Astrocyte (in vitro differentiated cells and primary cell): ENCODE results near the gene RBBP8.

ENCODE experiments used
- CTCF ChIP-seq: IDR thresholded peaks from 2 replicates; pipeline ENCODE4 v1.5.1; 2011; ENCODE audit warnings: low read depth, mild to moderate bottlenecking, inconsistent platforms, low read length, moderate library complexity; ENCODE audit not compliant: insufficient read depth
- EZH2 ChIP-seq: IDR thresholded peaks from 2 replicates; pipeline ENCODE4 v1.6.1; 2012; ENCODE audit warnings: mild to moderate bottlenecking, low read length, inconsistent platforms; ENCODE audit not compliant: insufficient read depth

- TF ChIP-seq CTCF (no peak), EZH2 (no peak)
Measured at GRCh38 chr18:22975508-22975907, 42.4 kb downstream of the RBBP8 start.
